GM12874 (cell line): ENCODE measurements around the gene ZNF418.

Source experiments
- TF ChIP-seq, protein P1 (sequence below): IDR thresholded peaks from 2 replicates; pipeline ENCODE4 v1.5.1; 2011; ENCODE audit warnings: low read depth, mild to moderate bottlenecking, control low read depth, low read length, moderate library complexity; ENCODE audit not compliant: insufficient read depth

The ZNF418 gene

DNA sequence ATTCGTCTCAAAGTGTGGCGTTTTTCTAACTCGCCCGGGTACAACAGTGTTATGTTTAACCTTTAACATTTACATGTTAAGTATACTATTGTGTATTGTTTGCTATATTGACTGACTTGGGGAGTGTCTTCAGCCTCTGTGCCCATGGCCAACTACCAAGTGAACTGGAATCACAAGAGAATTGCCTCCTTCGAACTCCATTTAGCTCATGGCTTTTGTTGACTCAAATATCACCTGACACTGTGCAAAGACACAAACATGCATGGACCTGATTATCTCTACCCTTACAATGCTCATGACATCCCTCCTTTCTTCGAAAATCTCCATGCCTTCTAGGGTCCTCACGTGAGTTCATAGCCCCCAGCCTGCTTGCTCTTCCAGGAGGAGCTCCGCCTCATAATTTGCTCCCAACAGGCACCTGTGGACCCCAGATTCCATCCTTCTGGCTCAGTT is 47.1 kb downstream of the ZNF418 start:
- TF ChIP-seq, protein P1, sequence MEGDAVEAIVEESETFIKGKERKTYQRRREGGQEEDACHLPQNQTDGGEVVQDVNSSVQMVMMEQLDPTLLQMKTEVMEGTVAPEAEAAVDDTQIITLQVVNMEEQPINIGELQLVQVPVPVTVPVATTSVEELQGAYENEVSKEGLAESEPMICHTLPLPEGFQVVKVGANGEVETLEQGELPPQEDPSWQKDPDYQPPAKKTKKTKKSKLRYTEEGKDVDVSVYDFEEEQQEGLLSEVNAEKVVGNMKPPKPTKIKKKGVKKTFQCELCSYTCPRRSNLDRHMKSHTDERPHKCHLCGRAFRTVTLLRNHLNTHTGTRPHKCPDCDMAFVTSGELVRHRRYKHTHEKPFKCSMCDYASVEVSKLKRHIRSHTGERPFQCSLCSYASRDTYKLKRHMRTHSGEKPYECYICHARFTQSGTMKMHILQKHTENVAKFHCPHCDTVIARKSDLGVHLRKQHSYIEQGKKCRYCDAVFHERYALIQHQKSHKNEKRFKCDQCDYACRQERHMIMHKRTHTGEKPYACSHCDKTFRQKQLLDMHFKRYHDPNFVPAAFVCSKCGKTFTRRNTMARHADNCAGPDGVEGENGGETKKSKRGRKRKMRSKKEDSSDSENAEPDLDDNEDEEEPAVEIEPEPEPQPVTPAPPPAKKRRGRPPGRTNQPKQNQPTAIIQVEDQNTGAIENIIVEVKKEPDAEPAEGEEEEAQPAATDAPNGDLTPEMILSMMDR: no peak

DNA sequence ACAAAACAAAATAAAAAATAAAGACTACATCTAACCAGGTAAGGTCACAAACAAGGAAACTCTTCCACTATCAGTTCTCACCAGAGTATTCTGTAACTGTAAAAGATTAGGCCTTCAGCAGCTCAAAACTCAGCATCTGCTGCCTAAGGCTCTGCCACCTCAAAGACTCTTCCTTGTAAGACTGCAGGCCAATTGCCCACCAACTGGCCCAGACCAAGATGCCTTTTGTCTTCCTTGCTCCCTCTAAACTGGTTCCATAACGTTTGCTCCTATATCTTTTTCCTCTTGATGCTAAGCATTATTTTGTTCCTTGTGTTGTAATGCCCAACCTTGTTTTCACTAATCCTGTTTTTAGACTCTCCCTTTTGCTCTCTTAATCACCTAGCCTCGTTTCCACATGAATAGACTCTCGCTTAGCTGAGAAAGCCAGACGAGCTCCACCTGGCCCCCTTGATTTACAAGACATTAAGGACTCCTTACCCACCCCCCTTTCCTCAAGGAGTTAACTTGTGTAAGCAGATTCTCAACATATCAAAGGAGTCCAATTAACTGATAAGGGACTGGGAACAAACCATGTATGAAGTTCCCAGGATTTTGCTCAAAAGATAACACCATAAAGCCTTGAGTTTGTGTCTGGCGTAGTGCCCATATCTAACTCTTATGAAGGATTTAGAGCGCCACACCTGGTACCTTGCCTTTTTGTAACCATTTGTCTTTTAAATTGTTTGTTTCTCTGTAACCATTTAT is 47.8 kb downstream of the ZNF418 start:
- TF ChIP-seq, protein P1: no peak

DNA sequence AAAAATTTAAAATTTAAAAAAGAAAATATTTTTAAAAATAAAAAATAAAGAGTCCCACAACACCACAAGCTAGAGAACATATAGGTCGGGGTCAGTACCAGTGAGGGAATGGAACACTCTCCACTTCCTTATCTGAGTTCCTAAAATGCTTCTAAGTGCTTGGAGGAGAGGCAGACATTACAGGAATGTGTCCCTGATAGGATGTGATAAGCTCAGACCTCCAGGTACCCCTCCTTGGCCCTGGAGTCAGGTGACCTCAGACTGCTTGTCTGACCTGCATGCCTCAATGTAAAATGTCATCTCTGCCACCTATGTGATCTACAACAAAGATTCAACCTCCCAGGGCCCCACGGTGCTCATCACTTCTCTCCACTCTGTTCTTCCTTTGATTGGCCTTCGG is 49.2 kb downstream of the ZNF418 start:
- TF ChIP-seq, protein P1: no peak

DNA sequence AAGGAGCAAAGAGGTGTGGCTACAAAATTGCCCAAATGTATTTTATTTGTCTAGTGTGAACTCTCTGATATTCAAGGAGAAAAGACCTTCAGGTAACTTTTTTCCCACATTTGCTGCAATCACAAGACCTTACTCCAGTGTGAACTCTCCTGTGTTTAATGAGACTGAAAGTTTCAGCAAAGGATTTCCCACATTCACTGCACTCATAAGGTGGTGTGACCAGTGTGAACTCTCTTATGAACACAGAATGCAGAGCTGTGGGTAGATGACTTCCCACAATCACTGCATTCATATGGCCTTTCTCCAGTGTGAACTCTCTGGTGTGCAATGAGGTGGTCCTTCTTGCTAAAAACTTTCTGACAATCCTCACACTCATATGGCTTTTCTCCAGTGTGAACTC is 62.8 kb downstream of the ZNF418 start:
- TF ChIP-seq, protein P1: no peak
